CD1c-positive myeloid dendritic cell (primary cell): ENCODE measurements around the gene NPTXR.
"Not testable (repeated sequence)": the region's sequence is repeated elsewhere in the genome, so short reads cannot be mapped to it uniquely, and the experiment has no call there.

Source experiments
- DNase-seq: peaks from one replicate; pipeline ENCODE4 v3.0.0-alpha.2; 2016; ENCODE audit errors: extremely low spot score

Gene NPTXR

DNA sequence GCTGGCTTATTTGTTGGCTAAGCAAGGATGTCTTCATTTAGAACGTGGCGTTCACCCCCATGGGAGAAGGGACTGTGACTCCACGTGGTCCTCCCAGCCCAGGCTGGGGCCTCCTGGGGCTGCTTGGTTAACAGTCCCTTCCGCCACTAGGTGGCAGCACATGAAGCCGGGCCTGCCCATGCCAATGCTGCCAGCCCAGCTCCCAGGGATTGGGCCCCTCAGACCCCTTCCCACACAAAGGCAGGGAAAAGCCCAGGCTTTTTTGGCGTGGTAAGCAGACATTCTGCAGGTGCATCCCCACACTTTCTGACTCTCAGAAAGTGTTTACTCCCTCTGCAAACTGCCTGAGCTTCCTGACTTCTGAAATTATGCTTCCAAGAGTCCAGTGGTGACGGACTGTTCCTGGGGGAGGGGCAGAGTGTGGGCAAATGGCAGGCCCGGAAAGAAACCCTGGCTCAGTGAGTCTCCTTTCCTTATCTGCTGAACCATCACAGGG is 25.1 kb upstream of the NPTXR start:
- peak; percentile 83 for DNase-seq

- no peak for DNase-seq
Measured at GRCh38 chr22:38868286-38868721, 24.5 kb upstream of the NPTXR start.

- DNase-seq = no peak
Measured at GRCh38 chr22:38867471-38868285, 23.9 kb upstream of the NPTXR start.

DNA sequence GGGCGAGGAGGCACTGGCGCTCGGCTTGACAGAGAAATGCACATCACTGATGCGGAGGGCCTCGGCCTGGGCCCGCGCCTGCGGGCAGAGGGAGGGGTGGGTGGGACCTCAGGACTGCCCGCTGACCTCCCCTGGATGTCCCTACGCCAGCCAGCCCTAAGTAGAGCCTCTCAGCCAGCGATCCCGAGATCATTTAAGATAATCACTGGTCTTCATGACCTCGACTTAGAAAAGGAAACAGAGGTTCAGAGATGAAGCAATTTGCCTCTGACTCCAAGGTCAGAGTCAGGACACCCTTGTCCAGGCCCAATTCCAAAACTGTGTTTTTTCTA is 23.3 kb upstream of the NPTXR start:
- no peak for DNase-seq

DNA sequence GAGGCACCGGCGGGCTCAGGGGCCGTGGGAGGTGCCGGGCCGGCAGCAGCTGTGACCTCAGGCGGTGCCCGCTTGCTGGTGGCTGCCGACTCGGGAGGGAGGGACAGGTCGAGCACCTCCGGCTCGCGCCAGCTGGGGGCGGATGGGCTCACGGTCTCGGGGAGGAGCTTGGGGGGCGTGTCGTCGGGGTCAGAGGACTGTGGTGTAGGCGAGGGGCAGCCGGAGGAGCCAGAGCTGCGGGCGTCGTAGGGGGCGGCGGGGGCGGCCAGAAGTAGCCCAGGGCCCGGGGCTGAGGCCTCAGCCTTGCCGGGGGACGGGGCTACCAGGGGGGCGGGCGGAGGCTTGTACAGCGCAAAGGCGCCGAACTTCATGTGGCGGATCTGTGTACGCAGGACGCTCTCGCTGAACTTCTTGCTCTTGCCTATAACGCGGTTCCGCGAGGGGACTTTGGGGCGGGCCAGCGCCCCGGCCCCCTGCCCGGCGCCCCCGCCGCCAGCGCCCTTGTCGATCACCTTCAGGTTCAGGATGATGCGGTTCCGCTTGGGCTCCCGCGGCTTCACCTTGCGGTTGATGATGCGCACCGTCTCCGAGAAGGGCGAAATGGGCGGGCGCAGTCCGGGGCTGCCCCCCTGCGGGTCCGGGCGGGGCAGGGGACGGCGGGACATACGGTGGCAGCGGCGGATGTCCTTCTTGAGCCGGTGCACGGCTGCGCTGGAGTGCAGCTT is 22.7 kb upstream of the NPTXR start:
- DNase-seq = no peak

DNA sequence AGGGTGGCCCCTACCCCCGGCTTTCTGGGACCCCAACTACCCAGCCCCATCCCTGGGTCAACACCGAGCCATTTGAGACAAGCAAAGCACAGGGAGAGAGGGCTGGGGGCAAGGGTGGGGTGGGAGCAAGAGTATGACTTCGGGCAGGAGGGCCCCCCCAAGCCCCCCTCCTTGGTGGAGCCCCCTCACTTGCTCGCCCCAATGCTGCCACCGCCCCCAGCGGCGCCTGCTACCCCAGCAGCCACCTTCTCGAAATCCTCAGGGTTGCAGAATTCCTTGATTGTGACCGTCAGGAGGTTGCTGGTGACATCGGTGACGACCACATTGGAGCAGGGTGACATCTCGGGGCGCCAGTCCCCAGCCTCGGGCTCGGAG is 22.2 kb upstream of the NPTXR start:
- DNase-seq = no peak

DNA sequence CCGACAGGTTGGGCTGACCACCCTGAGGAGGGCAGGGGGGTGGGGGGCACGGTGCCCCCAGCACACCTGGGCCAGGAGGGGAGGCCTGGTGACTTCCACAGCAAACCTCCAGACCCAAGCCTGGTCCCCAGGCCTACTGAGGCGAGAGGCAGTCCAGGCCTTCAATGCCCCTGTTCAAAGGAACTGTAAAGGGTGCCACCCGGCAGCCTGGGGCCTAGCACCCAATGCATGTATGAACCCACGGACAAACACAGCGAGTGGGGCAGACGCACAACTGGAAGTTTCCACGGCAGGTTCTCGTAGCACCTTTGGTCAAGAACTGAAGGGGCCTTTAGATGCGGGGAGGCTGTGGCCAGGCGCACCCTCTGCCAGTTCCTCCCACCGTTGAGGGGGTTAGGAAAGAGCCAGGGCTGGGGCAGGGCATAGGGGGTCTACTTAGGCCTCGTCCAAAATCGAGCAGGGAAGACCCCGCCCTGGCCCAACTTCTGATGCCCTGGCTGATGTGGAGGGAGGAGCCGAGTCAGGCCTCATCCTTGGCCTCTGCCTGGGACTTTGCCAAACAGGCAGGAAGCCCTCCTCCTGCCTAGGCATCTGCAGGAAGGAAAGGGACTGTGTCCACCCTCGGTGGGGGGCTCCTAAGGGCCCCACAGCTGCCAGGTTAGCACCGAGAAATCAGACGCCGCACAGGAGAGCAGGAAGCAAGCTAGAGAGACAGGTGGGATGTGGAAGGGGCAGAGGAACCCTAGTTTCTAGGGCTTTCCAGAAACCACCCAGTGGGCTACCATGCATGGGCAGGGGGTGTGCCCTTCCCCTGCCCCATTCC is 21.6 kb upstream of the NPTXR start:
- no peak for DNase-seq

- DNase-seq = no peak
Measured at GRCh38 chr22:38864361-38865191, 20.7 kb upstream of the NPTXR start.

DNA sequence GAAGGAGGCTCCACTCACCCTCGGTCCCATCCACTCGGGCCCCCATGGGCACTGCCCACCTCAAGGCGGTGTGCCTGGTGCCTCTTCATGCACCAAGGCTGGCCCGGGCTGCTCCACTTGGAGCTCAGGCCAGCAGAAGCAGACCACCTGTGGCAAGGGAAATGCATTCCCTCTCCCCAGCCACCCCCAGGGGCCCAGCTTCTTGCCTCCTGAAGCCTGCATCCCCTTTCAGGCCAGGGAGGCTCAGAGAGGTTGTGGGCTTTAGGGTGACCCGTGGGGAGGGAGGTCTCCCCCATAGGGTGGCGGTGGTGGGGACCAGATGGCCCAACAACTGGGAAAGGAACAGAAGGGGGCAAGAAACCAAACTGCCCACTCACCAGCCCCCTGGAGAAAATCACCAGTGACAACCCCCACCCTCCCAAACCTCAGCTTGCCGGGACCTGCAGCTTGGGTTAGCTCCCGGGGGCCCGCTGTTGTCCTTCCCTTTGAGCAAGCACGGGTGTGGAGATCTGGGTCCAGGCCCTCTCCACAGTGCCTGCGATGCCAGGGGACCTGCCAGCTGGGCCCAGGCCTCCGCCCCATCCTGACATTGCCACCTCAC is 19.8 kb upstream of the NPTXR start:
- no peak for DNase-seq

DNA sequence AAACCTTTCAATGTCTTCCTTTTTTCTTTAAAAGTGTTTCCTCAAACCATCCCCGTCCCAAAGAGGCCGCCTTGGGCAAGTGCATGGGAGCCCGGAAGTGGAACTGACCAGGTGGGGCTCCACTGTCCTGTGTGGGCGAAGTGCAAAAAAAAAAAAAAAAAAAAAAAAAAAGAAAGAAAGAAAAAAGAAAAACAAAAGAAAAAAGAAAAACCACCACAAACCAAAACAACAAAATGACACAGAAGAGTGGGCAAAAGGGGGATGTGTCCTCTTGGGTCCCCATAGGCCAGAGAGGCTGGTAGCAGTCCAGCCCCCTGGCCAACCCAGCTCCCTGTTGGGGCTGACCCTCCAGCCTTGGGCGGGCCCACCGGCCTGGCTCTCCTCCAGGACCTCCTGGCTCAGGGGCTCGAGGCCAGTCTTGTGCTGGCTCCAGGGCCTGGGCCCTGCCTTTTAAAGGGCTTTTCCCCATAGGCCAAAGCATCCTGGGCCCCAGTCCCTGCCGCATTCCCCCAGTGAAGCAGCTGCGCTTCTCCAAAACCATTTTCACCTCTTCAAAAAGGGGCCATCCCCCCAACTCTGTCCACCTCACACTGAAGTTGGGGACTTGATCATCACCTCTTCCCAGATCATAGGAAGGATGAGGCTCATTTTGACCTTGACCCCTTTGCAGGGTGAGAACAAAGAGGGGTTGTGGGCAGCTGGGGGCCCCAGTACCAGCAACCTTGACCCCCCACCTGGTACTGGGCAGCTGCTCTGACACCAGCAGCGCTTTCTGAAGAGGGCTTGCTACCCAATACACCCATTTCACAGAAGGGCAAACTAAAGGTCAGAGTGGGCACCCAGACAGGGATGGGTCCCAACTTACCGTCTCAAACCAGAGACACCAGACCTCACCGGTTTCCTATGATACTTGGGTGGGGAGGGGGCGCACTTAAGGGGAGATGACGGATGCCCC is 18.8 kb upstream of the NPTXR start:
- peak; percentile 11 for DNase-seq

GRCh38 chr22:38861927-38862326 is 18.1 kb upstream of the NPTXR start:
- no peak for DNase-seq

- no peak for DNase-seq
Measured at GRCh38 chr22:38861170-38861876, 17.5 kb upstream of the NPTXR start.

DNA sequence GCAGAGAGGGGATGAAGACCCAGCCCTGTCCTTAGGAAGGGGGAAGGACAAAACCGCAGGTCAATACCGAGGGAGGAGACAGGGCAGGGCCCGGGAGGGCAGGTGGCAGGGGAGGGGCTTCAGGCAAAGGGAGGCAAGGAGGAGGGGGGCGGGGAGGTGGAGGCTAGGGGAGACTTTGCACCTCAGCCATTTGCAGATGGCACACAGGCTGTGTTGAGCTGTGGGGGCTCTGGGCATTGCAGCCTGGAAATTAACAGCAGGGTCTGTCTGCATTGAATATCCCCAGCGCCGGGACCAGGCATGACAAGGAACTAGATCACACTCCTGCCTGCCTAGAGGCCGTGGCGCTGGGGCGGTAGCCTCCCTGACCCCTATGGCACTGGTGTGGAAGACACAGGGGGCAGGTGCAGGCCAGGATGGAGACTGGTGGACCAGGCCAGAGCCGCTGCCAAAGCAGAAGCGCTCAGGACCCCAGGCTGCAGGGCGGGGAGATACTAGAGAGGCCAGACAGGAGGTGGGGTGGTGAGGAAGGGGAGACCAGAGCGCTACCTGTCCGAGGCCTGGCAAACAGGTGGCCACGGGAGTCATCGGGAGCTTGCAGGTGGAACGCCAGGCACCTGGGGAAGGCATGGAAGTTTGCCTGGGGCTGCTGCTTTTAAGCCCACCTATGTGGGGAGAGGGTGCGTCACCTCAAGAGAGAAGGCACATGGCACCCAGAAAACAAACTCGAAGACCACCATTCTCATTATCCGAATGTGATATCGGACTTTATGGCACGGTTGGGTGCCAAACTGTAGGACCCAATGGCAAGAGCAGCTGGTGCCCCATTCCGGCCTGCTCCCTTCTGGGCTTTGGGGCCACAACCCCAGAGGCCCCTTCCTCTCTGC is 16.7 kb upstream of the NPTXR start:
- DNase-seq = no peak

GRCh38 chr22:38859581-38860282 is 15.9 kb upstream of the NPTXR start:
- DNase-seq = no peak

DNA sequence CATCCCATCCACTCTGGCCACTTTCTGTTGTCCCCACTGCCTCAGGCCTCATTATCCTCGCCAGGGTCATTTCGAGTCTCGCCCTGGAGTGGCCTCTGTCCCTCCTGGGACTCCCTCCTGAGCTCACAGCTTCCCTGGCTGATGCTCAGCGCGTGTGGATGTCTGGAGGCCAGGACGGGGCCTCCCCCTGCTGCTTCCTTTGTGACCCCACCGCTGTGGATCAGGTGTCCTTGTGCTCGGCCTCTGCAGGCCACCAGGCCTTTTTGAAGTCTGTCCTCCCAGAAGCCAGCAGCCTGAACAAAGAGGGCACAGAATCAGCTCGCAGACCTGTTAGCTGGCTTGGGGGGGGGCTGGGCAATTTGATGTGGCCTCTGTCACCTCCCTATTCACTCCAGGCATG is 14.7 kb upstream of the NPTXR start:
- DNase-seq = no peak

GRCh38 chr22:38854476-38854875 is 10.6 kb upstream of the NPTXR start:
- not testable (repeated sequence) for DNase-seq

- not testable (repeated sequence) for DNase-seq
Measured at GRCh38 chr22:38853883-38854282, 10.1 kb upstream of the NPTXR start.
